HG03108 (cell line): Measurements from ENCODE around the gene RECK.

ENCODE experiments used
- ATAC-seq: cut with Tn5 transposase; IDR thresholded peaks from one replicate; pipeline ENCODE4 v1.9.1; 2021; ENCODE audit warnings: moderate library complexity; ENCODE audit not compliant: unreplicated experiment

The RECK gene

DNA sequence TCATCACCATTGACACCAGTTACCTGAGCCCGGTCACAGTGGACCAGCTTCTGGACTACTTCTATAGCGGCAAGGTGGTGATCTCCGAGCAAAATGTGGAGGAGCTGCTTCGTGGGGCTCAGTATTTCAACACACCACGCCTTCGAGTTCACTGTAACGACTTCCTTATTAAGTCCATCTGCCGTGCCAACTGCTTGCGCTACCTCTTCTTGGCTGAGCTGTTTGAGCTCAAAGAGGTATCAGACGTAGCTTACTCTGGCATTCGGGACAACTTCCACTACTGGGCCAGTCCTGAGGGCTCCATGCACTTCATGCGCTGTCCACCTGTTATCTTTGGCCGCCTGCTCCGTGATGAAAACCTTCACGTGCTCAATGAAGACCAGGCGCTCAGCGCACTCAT lies 133.0 kb downstream of the RECK start:
- no peak for ATAC-seq

DNA sequence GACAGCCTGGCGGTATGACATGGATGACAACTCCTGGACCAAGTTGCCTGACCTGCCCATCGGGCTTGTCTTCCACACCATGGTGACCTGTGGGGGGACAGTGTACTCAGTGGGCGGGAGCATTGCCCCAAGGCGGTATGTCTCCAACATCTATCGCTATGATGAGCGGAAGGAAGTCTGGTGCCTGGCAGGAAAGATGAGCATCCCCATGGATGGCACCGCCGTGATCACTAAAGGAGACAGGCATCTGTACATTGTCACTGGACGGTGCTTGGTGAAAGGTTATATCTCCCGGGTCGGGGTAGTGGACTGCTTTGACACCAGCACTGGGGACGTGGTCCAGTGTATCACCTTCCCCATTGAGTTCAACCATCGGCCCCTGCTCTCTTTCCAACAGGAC lies 133.8 kb downstream of the RECK start:
- no peak for ATAC-seq

DNA sequence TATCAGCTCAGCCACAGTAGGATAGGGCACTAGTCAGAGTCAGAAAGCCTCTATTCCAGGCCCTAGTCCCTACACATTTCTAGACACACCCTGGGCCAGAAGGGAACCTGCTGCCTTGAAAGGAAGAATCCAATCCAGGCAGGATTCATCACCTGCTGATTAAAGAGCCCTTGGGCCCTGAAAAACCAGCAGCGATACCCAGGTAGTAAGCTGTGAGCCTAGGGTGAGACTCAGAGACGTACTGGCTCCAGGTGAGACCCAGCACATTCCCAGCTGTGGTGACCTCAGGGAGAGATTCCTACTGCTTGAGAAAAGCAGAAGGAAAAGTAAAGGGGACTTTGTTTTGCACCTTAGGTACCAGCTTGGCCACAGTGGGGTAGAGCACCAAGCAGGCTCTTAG lies 137.1 kb downstream of the RECK start:
- no peak for ATAC-seq
